Stimulated activated CD4-positive, alpha-beta T cell treated with anti-CD3 and anti-CD28 coated beads, Interleukin-4, amount 100 ng/mL, for 24 hours (primary cell): ENCODE results near the gene ETFRF1.

ENCODE experiments used
- DNase-seq: peaks from one replicate; pipeline ENCODE4 v3.0.0-alpha.2; 2020

The ETFRF1 gene

DNA sequence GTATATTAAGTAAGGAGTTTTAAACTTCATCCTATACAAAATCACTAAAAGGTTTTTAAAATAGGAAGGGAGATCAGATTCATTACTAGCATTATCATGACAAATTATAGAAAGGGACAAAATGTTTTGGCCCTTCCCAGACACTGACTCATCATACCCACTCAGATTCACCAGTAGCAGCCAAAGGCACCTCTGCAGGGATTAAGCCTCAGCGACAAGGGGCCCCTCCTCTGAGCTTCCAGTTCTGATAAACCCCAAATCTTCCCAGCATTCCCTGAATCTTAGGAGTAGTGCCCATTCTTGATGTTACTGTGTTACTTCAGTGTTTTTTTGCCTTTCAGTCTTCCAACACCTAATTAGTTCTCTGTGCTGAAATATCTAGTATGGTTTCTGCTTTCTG, 41.2 kb downstream of the ETFRF1 start:
- DNase-seq = no peak

DNA sequence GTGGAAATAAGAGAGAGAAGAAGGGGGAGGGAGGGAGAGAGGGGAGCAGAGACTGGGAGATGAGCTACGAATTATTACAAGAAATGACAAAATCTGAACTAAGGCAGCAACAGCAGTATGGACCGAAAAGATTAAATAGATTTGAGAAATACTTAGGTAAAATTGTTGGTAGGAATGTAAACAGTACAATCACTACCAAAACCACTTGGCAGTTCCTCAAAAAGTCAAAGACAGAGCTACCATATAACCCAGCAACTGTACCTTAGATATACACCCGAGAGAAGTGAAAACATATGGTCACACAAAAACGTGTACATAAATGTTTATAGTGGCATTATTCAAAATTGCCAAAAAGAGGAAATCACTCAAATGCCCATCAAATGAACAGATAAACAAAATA, 41.6 kb downstream of the ETFRF1 start:
- DNase-seq = no peak

DNA sequence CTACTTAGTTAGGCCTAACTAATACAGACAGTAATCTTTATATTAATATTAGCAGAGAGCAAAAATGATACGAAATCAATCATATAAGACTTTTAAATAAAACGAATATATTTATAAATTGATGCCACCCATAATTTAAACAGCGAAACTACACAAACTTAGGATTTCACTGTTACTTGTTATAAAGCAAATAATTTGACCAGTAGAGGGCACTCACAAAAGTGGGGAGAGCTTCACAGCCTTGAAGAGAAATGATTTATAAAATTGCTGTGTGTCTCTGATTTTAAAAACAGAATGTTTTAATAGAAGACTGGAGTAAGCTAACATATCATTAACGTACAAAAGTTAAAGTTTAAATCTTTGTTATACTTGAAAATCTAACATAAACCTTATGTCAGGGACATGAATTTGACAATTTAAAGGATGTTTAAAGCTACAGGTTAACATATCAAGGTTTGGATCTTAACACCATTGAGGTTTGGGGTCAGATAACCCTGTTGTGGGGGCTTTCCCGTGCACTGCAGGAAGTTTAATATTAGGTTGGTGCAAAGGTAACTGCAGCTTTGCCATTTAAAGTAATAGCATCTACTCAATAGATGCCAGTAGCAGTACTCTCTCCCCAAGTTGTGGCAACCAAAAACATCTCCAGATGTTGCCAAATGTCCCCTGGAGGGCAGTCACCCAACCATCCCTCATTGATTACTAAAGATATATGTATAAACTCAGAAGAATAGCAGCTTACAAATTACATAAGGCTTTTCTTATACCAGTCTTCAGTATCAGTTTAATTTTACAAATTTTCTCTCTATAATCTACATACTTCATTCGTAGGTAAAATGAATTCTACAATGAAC, 46.4 kb downstream of the ETFRF1 start:
- DNase-seq = no peak

GRCh38 chr12:25242981-25243679, 48.1 kb downstream of the ETFRF1 start:
- DNase-seq = no peak

GRCh38 chr12:25243680-25243990, 48.6 kb downstream of the ETFRF1 start:
- no peak for DNase-seq

DNA sequence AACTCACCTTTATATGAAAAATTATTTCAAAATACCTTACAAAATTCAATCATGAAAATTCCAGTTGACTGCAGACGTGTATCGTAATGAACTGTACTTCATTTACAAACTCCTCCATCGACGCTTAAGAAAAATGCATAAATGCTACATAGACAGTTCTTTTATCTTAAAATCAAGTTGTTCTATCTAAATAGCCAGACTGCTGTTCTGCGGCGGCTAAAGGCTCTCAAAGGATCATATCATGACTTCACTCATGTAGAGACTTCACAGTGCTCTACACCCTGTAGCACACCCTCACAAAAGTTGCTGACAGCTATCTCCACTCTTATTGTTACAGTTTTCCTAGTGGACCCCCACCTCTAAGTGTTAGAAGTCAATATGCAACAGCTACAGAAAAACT, 50.5 kb downstream of the ETFRF1 start:
- no peak for DNase-seq

GRCh38 chr12:25248137-25248536, 53.1 kb downstream of the ETFRF1 start:
- DNase-seq = no peak

GRCh38 chr12:25248732-25249131, 53.7 kb downstream of the ETFRF1 start:
- DNase-seq = no peak

- peak; percentile 49 for DNase-seq
These were observed 55.1 kb downstream of the ETFRF1 start for GRCh38 chr12:25249931-25250738.

GRCh38 chr12:25250744-25251730, 56.0 kb downstream of the ETFRF1 start, which contains the start of gene KRAS:
Gene KRAS (minus strand): TSS chr12:25250929.
- DNase-seq = peak; percentile 90

DNA sequence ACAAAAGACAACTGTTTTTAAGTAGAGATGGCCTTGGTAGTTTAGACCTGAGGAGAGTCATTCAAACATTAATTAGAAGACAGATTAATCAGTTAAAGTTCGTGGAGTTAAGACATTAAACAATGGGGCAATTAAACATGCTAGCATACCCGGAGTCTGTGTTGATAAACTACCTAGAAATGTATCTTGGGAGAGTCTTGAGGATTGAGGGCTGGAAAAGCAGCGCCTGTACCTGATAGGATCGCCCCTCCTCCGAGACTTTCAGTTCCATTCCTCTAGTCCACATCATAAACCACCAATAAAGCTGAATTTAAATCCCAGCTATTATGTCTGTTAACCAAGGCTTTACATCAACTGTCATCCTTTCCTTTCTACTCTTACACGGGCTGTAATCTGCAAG, 56.7 kb downstream of the ETFRF1 start:
- no peak for DNase-seq

DNA sequence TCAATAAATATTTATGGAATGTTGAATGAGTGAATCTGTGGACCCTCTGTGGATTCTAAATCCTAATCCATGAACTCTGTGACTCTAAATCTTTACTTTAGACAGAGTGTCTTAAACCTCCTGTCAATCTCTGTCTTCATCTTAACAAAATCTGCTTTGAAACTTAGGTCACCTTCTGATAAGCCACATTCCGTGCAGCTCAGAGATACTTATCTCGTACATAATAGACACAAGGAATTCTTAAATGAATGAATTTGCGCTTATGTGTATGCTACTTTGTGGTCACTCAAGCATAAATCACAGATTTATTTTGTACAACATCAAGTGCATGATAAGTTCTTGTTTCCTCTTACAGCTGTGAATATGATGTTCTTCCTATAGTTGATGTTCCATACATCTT, 57.9 kb downstream of the ETFRF1 start:
- DNase-seq = no peak

- no peak for DNase-seq
These were observed 58.5 kb downstream of the ETFRF1 start for GRCh38 chr12:25253371-25254068.

- DNase-seq = no peak
These were observed 59.3 kb downstream of the ETFRF1 start for GRCh38 chr12:25254271-25254880.
